GM19468 (cell line): ENCODE data around the gene FBXW8.

Source experiments
- ATAC-seq: cut with Tn5 transposase; IDR thresholded peaks from one replicate; pipeline ENCODE4 v1.9.1; 2021; ENCODE audit warnings: mild to moderate bottlenecking, moderate library complexity, moderate number of reproducible peaks; ENCODE audit not compliant: unreplicated experiment; ENCODE audit errors: extremely low read depth

Gene FBXW8

DNA sequence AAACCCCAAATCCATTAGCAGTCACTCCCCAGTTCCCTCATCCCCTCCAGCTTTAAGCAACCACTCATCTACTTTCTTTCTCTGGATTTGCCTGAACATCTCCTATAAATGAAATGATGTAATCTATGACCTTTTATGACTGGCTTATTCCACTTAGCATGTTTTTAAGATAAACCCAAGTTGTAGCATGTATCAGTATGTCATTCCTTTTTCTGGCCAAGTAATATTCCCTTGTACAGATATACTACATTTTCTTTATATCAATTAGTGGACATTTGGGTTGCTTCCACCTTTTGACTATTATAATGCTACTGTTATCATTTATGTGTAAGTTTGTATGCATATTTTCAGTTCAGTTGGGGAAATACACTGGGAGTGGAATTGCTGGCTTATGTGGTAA, 105.1 kb downstream of the FBXW8 start:
- no peak for ATAC-seq

DNA sequence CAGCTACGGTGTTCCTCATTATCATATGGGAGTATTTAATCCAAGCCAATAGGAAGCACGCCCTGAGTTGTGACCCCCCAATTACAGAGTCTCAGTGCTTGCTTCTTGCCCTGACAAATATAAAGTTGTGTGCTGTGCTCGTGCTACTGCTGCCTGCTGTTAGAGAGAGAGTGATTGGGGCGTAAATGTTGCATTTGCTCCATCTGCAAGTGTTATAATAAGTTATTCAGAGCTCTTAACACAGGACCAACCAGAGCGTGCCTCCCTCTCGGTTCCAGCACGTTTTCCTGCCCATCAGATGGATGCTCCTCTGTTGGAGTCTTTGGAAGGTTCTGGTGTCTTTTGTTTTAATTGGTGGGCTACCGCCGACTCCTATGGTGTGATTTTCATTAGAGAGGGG, 107.1 kb downstream of the FBXW8 start:
- ATAC-seq = no peak

DNA sequence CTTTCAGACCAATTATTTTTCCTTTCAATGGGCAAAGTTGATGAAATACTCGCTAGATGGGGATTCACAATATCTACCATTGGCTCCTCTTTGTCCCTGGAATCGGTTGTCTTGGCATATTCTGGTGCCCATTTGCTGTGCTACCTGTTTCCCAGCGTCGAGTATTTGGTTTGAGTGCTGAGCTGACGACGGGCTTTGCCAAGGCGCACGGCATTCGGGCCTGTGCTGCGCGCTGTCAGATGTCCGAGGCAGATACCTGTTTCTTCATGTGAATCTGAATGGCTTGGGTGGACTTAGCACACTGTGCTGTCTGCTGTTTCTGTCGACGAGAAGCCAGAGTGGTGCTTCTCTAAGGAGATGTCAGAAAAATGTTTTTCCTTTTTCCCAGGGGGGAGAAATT, 107.5 kb downstream of the FBXW8 start:
- no peak for ATAC-seq

DNA sequence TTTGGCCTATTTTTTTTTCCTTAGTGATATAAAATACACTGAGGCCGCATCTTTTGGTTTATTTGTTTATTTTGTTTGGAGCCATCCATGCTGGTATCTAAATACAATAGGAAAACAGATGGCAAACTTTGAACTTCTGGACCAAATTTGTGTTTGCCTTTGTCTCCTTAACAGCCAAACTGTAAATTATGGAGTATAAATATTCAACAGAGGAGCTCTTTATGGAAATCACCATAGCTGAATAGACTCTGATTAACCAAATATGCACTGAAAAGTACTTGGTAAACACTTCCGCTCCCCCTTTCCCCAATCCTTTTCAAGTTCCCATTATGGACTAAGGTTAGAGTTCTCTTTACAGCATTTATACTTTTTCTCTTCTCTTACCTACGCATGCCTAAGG, 107.9 kb downstream of the FBXW8 start:
- ATAC-seq = no peak

DNA sequence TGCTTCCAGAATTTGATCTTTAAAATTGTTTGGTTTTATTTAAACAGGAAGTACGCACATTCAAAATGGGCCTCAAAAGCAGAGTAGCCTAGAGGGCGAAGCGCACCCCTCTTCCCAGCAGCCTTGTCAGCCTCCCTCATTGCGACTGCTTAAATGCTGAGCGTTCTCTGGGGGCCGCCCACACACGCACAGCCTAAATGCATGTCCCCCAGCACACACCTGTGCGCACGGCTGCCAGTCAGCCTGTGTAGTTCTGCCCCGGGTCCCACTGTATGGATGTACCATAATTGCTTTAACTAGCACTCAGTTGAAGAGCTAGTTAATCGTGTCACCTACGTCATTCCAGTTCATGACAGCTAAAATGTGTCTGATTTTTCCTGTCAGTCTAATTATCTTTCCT, 109.1 kb downstream of the FBXW8 start:
- no peak for ATAC-seq

DNA sequence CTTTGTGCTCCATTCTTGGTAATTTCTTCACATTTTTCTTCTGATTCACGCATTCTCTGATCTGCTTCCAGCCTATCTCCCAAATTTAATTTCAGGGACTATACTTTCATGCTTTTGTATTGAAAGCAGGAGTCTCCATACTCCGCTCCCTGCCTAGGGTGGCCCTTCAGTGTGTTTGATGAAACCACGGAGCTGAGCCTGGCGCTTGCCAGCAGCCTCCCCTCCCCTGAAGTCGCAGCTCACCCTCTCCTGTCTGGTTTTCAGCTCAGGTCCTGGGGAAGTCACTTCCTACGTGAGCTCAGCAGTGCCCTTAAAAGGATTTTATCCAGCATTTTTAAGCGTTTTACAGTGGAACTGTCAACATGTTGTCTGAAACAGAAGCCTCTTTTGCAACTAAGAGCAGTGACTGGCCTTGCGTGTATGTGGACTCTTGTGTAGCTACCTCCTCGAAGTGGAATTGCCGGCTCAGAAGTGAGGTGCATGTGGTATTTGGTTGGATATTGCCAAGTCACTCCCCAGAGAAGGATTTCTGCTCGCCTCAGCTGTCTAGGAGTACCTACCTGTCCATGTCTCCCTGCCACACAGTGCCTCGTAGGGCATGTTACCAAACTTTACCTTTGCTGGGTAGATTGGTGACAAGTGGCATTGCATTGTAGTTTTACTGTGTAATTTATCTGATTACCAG, 109.9 kb downstream of the FBXW8 start:
- no peak for ATAC-seq

DNA sequence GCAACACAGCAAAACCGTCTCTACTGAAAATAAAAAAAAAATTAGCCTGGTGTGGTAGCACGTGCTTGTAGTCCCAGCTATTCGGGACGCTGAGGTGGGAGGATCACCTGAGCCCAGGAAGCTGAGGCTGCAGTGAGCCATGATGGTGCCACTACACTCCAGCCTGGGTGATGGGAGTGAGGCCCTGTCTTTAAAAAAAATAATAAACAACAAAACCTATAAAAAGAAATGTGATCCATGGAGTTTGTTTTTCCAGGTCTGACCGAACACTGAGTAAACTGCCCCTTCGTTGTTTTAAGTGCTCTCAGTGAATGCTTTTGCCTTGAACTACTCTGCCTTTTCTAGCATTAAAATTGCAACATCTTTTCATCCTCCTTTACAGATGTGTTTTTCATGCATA, 111.7 kb downstream of the FBXW8 start:
- ATAC-seq = no peak

DNA sequence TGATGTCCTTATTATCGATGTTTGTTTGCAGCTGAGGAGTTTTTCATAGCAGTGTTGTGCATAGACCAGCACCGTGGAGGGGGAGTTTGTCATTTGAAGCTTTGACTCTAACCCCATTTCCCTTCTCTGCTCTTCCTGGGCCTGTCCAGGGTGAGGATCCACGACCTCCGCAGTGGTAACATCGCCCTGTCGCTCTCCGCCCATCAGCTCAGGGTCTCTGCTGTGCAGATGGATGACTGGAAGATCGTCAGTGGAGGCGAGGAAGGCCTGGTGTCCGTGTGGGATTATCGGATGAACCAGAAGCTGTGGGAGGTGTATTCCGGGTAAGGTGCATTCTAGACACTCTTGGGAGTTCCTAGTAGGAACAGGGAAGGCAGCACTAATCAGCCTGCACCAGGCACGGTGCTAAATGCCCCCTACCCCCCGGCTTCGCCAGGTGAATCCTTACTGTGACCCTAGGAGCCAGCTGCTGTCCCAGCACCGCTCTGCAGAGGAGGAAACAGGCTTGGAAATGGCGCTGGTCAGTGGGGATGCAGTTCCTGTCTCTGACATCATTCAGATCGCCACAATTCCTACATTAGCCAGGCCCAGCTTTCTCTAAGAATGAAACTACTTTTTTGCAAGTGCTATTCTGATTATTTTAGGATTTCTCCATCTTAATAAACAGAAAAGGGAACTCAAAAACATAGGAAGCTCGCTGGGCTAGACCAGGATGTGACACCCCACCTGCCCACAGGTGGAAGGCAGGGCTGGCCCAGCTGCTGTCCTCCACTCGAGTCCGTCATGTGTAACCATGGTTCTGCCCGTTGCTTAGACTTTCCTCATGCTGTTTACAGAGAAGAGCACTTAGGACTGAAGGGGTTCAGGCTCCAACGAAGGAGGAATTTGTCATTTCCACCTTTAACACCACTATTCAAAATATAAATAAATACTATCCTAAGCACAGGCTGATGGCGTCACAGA, 113.5 kb downstream of the FBXW8 start:
- ATAC-seq = no peak

DNA sequence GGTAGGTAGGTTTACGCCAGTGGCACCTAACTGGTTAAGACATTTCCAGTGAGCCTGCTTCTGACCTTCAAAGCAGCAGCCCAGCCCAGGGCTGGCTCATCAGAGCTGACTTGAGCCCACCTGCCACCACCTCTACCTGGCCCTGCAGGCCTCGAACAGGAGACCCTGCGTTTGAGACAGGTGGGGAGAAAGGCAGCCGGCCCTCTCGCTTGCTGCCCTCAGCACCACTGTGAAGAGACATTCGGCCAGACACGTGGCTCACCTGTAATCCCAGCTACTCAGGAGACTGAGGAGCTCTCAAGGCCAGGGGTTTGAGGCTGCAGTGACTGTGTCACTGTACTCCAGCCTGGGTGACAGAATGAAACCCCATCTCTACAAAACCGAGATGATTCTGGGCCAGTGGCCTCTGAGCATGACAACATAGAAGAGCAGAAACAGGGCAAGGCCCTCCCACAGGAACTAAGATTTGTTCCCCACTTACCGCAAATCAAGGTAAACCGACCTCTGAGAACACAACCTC, 114.3 kb downstream of the FBXW8 start:
- ATAC-seq = no peak

DNA sequence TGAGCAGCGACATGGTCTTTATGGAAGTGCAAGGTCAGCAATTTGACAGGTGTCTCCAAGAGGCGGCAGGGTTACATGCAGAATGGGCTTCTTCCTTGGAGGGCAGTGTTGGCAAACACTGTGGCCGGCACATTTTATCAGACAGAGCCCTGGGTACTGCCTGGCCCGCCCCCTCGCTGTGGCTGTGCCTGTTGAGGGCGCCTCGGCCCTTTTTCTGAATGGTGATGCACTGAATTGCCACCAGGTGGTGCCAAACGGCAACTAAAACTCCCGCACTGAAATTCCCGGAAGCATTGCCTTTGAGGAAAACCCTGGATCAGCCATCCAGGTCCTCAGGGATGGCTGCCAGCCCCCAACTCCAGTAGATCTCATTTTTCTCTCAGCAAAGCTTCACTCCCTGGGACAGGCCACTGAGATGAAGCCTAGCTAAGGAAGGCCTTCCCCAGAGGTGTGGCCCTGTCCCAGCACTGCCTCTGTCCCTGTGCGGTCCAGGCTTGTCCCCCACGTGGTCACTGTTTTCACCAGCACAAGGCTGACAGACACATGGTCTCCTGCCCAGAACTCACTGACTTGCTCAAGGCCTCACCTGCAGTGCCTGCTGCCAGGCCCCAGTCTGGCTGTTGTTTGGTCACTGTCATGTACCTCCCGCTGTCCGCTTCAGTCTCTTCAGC, 114.9 kb downstream of the FBXW8 start:
- ATAC-seq = peak; percentile 26

DNA sequence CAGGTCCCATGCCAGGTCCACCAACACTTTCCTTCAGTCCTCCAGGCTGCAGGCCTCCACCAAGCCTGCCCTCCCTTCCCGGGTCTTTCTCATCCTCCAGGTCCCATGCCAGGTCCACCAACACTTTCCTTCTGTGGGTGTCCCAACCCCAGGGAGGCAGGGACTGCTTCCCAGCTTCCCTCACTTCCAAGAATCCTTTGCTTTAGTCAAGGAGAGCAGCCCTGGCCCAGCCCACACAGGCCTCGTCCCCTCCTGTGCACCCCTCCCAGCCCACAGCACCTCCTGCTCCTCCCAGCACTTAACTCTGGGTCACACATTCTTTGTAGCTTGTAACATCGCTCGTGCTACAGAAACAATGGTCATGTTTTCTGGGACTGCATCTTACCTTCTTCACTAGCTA, 115.6 kb downstream of the FBXW8 start:
- ATAC-seq = no peak

DNA sequence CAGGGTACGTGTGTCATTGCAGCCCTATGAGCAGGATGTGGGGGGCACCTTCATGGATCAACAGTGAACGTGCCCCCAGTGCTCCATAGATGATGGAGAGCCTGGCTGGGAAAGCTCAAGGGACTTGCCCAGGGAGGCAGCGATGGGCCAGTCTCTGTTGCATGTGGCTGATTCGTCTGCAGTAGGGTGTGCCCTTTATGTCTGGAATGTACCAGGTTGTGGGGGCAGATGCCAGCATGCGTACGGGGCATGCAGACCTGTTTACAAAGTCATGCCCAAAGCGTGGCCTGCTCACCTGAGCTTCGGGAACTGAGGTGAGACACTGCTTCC, 116.1 kb downstream of the FBXW8 start:
- no peak for ATAC-seq

DNA sequence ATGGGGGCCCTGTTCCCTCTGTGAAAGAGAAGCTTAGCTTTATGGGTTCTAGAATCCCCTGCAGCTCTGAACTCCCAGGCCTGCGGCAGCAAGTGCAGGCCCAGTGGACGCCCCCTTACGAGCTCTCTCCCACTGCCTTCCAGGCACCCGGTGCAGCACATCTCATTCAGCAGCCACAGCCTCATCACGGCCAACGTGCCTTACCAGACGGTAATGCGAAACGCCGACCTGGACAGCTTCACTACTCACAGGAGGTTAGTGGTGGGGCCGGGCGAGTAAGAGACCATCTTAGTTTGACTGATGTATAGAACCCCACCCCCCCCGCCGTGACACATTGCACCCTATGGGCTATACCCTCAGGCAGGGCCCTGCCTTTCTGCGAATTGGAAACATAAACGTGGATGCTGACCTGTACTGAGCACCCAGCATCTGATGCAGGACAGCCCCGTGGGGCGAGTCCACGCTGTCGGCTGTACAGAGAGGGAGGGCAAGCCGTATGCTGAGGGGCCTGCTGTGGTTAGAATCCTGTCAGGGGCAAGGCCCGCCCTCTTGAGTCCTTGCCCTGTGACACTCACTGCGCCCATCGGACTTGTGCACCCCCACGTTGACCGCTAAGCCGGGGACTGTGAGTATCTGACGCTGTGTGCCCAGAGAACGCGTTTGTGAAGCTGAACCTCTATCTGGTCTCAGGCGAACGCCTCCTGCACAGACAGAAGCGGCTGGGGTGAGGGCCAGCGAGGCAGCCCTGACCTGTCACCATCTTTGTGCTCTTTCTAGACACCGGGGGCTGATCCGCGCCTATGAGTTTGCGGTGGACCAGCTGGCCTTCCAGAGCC, 116.7 kb downstream of the FBXW8 start:
- no peak for ATAC-seq

DNA sequence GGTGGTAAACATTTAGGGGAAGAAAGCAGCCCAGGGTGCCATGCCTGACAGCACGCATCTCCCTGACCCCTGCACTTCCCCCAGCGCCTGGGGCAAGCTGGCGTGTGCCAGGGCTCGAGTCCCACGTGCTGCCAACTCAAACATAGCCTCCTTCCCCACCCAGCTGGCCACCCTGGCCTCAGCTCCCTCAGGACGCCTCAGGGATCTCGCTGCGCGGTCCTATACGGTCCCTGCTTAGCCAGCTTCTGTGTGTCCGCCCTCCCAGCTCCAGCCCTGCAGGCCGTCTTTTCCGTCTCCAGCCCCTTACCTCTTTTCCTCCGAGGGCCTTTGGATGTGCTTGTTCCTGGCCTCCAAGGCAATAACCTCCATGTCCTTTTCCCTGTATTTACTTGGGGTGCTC, 117.5 kb downstream of the FBXW8 start:
- no peak for ATAC-seq

DNA sequence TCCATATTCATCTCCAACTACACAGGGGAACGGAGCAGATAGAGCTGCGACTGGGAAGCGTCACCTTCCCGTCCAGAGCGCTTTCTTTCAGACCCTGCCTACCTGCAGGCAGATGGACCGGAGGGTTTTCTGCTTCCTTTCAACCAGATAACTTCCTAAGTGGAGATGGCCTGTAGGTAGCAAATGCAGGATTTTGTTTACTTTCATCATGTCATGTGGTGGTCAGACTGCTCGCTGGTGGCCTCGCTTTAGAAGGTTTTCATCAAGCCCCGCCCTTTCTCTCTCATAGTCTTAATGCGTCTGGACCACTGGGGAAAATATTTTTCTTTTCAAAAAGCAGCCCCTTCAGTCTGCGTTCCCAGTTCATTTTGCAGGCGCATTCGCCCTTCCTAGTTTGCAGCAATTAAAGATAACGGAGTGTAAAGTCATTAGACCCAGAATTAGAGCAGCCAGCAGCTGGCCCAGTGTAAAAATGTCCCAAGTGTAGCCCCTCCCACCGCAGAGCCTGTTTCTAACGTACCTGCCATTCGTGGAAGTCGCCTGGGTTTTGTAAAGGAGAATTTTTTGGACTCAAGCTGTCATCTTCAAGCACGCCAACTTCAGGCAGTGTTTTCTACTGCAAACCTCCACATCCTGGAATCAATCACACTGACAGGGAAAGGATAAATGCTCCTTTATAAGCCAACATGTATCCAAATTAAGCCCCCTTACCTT, 119.6 kb downstream of the FBXW8 start:
- ATAC-seq = no peak

DNA sequence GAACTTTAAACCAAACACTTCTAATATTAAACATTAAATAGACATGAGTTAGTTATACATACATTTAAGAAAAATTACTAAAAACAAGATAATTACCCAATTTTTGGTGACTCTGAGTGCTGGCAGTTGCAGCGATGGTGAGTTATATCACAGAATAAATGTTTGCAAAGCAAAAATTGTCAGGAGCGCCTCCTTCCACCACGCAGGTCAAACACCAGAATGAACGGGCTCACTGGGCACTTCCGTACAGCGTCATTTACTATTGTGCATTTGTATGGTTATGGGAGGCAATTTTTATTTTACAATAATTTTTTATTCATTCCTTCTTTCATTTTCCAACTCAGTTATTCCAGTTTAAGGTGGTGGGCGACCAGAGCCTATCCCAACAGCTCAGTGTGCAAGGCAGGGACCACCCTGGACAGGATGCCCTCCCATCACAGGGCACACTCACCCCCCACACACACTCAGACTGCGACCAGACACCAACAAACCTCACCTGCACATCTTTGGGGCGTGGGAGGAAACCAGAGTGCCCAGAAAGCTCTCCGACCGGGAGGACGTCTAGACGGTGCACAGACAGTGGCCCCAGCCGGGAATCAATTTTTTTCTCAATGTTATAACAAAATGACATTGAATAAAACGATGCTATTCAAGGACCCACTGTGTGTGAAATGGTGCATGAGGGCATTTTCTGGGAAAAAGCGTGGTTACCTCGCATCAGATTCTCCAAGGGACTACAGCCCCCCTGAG, 121.3 kb downstream of the FBXW8 start:
- ATAC-seq = no peak

DNA sequence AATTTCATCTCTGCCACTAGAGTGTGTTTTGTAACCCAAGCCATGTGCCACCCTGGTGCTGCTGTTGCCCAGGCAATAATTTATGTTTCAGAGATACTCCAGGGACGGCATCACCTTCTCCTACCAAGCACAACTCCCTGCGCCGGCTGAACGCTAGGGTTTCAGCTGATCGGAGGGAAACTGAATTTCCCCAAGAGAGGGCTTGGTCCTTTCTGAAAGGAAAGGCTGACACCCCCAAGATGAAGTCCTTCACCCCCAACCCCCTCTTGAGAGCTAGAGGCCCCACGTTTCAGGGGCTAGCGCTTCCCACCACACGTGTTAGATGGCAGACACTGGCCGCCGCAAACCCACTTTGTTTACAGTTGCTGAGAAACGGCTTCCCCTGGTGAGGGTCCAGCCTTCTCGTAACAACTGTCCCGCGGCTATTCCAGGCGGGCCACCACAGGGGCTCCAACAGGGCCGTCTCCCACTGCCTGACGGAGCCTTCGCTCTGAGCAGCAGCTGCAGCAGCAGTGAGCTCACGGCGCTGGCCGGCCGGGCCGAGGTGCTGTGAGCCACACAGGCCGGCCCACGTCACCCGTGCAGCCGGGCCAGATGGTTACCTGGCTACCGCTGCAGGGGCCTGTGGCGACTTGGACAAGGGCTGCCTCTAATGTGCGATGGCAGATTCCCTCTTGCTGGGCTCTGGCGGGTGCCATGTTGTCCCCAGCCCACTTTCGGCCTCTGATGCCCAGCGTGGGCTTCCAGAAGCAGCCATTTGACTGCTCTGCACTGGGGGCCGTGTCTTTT, 122.0 kb downstream of the FBXW8 start:
- no peak for ATAC-seq
